ENCODE measurements around the gene NGDN.

NGDN gene

DNA sequence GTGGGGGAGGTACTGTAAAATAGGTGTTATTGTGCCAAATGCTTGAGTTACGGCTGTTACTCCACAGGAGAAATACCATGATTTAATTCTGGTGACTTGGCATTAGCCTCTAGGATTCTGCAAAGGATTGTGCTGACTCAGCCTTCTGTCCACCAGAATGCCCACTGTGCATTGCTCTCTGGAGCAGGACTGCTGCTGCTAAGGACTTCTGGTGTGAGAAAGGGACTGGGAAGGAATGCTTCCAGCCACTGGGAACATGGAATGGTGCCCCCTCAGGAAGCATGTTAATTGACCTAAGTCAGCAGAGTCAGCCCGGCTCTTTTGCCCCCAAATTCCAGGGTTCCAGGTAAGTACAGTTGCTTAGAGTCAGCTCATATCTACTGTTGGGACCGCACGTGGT lies 49.2 kb downstream of the NGDN start:
- Histone ChIP-seq H3K4me3 (ENCODE audit: low read length) (no peak overlapping the region), H3K4me1 (ENCODE audit: control insufficient read depth, low read depth, low read length) (peaks cover 20% of the 10 kb centered on the region), H3K9me3 (ENCODE audit: control insufficient read depth, low read depth, low read length) (no peaks in the 10 kb centered on the region), H3K9ac (ENCODE audit: low read length) (no peak overlapping the region), H3K36me3 (ENCODE audit: control insufficient read depth, low read depth, low read length) (no peaks in the 10 kb centered on the region), H3K27ac (ENCODE audit: low read length) (no peak overlapping the region), H3K27me3 (ENCODE audit: control insufficient read depth, insufficient read depth, low read length) (peaks cover 5% of the 10 kb centered on the region)

DNA sequence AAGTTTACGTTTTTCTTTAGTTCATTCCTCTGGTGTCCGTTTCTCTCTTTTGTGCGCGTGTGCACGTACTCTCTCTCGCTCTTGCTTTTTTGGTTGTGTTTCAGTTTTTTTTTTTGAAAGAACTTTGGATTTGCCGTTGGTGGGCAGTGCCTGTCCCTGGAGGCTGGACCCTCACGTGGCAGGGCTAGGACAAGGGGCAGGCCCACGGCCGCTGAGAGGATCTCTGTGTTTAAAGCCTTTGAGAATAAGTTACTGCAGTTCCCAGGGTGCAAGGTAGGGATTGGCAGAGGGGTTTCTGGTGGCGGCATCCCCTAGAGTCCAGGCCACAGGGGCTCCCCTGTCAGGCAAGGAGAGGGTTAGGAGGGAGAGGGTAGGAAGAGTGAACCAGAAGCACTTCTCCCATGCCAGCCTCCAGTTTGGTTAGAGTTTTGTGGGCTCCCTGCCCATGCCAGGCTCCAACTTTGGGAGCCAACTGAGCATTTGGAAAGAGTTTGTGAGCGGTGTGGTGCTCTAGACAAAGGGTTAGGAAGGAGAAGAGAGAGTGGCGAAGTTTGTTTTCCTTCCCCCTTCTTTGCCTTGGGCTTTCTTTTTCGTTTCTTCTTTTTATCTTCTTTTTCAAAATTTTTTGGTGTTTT lies 51.5 kb downstream of the NGDN start:
- Histone ChIP-seq H3K4me3 (ENCODE audit: low read length) (no peak overlapping the region), H3K4me1 (ENCODE audit: control insufficient read depth, low read depth, low read length) (peaks cover 20% of the 10 kb centered on the region), H3K9me3 (ENCODE audit: control insufficient read depth, low read depth, low read length) (no peaks in the 10 kb centered on the region)

DNA sequence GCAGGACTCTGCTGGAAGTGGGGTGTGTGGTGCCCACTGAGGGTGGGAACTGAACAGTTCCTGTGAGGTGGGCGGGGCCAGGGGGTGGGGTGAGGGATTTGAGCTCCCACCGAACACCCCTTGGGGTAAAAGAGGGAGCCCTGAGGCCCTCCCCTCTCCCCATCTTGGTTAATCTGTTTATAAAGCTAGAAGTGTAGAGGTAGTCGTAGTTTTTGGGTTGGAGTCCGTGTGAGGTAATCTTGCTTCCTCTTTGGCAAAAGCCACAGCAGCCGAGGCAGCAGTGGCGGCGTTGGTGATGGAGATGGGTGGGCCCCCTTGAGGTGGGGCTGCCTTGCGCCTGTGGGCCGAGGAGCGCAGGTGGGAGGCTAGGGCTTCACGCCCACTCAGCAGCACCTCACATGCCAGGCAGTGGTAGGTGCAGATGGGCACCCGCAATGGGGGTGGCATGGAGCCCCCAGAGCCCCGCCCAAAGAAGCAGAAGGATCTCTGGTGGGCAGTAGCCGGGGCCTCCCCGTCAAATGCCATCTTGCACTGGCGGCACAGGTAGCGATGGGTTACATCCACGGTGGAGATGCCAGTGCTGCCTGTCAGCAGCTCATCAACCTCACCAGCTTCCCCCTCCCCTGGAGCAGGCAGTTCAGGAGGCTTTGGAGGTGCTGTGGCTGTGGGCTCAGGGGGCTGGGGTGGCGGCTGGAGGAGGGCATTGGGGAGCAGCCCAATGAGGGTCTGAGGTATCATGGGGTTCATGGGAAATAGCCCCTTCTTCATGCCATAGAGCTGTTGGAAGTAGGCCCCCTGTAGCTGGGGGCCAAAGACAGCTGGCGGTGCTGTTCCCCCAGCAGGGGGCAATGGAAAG lies 52.5 kb downstream of the NGDN start:
- Histone ChIP-seq H3K4me1 (ENCODE audit: control insufficient read depth, low read depth, low read length) (peaks cover 20% of the 10 kb centered on the region), H3K9ac (ENCODE audit: low read length) (no peak overlapping the region), H3K27ac (ENCODE audit: low read length) (no peak overlapping the region), H3K4me3 (ENCODE audit: low read length) (no peak overlapping the region), H3K36me3 (ENCODE audit: control insufficient read depth, low read depth, low read length) (peaks cover 12% of the 10 kb centered on the region), H3K27me3 (ENCODE audit: control insufficient read depth, insufficient read depth, low read length) (no peaks in the 10 kb centered on the region), H3K9me3 (ENCODE audit: control insufficient read depth, low read depth, low read length) (no peaks in the 10 kb centered on the region)

More for the DNA sequence above, 51.5 kb downstream of the NGDN start:
- Histone ChIP-seq H3K27me3 (ENCODE audit: control insufficient read depth, insufficient read depth, low read length) (peaks cover 5% of the 10 kb centered on the region), H3K27ac (ENCODE audit: low read length) (no peak overlapping the region), H3K9ac (ENCODE audit: low read length) (no peak overlapping the region), H3K36me3 (ENCODE audit: control insufficient read depth, low read depth, low read length) (peaks cover 2% of the 10 kb centered on the region)

DNA sequence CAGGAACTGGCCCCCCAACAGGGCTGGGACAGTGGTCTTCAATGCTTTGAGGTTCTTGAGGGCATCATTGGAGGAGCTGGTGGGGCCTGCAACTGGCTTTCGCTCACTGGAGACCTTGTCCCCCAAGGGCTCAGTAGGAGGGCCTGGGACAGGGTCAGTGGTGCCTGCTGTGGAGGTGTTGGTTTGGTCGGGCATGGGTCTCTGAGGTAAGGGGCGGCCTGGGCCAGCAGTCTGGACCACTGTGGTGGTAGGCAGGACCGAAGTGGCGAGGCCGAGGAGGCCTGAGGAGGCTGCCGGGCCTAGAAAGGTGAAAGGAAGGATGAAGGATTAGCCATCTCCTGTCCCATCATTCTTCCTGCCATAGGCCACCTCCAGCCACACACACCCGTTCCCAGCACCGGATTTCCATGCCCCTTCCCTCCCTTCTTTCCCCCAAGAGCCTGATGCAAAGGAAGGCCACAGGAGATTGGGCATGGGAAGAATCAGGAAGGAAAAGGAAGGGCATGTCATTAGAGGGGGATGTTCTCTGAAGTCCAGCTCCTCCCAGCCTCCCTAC lies 53.2 kb downstream of the NGDN start:
- no peak overlapping the region for H3K9ac ChIP-seq (ENCODE audit: low read length)
- H3K4me1 ChIP-seq (ENCODE audit: control insufficient read depth, low read depth, low read length) = peaks cover 19% of the 10 kb centered on the region
- H3K36me3 ChIP-seq (ENCODE audit: control insufficient read depth, low read depth, low read length) = peaks cover 17% of the 10 kb centered on the region
- no peak overlapping the region for H3K27ac ChIP-seq (ENCODE audit: low read length)
- no peaks in the 10 kb centered on the region for H3K9me3 ChIP-seq (ENCODE audit: control insufficient read depth, low read depth, low read length)
- H3K4me3 ChIP-seq (ENCODE audit: low read length) = no peak overlapping the region
- H3K27me3 ChIP-seq (ENCODE audit: control insufficient read depth, insufficient read depth, low read length) = no peaks in the 10 kb centered on the region

DNA sequence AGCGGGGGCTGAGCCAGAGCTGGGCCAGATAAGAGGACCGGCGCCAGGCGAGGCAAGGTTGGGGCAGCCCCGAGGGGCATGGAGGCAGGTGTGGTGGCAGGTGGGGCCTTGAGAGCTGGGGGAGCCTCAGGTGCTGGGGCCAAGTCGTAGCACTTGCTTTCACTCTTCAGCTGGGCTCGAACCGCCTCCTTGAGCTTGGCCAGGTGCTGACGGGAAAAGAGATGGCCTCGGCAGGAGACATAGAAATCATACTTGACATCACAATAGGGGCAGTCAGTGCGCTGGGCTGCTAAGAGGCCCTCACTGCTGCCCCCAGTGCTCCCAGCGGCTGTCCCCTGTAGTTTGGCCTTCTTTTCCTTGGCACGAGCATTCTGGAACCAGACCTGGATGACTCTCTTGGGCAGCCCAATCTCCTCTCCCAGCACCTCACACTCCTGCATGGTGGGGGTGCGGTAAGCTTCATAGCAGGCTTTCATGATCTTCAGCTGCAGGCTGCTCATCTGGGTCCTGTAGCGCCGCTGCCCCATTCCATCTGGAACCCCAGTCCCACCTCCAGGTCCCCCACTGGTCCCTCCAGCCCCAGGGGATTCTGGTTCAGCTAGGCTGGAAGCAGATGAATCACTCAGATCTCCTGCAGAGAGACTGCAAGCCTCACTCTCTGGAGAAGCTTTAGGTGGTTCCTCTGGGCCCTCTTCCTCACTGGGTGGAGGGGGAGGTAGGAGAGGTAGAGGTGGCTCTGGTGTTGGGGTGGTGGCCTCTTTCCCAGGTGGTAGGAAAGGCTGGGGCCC lies 53.9 kb downstream of the NGDN start:
- Histone ChIP-seq H3K27ac (ENCODE audit: low read length) (no peak overlapping the region), H3K9ac (ENCODE audit: low read length) (no peak overlapping the region), H3K4me3 (ENCODE audit: low read length) (no peak overlapping the region), H3K4me1 (ENCODE audit: control insufficient read depth, low read depth, low read length) (peaks cover 14% of the 10 kb centered on the region), H3K27me3 (ENCODE audit: control insufficient read depth, insufficient read depth, low read length) (no peaks in the 10 kb centered on the region), H3K9me3 (ENCODE audit: control insufficient read depth, low read depth, low read length) (no peaks in the 10 kb centered on the region), H3K36me3 (ENCODE audit: control insufficient read depth, low read depth, low read length) (peaks cover 17% of the 10 kb centered on the region)

DNA sequence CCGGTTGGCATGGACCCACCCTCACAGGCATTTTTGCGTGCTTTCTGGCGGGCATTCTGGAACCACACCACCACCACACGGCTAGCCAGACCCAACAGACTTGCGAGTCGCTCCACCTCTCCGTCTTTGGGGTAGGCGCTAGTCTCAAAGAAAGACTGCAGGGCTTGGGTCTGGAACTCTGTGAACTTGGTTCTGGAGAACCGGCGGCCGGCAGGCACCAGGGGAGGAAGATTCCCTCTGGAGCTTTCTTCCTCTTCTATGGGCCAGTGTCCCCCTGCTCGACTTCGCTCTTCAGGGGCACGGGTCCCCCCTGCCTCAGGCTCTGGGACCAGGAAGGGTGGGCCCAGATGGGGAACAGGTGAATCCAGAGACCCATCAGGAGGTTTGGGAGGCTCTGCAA lies 55.5 kb downstream of the NGDN start:
- H3K27ac ChIP-seq (ENCODE audit: low read length) = no peak overlapping the region
- H3K27me3 ChIP-seq (ENCODE audit: control insufficient read depth, insufficient read depth, low read length) = no peaks in the 10 kb centered on the region
- H3K36me3 ChIP-seq (ENCODE audit: control insufficient read depth, low read depth, low read length) = peaks cover 20% of the 10 kb centered on the region
- no peak overlapping the region for H3K9ac ChIP-seq (ENCODE audit: low read length)
- no peaks in the 10 kb centered on the region for H3K9me3 ChIP-seq (ENCODE audit: control insufficient read depth, low read depth, low read length)
- H3K4me3 ChIP-seq (ENCODE audit: low read length) = no peak overlapping the region
- peaks cover 8% of the 10 kb centered on the region for H3K4me1 ChIP-seq (ENCODE audit: control insufficient read depth, low read depth, low read length)

DNA sequence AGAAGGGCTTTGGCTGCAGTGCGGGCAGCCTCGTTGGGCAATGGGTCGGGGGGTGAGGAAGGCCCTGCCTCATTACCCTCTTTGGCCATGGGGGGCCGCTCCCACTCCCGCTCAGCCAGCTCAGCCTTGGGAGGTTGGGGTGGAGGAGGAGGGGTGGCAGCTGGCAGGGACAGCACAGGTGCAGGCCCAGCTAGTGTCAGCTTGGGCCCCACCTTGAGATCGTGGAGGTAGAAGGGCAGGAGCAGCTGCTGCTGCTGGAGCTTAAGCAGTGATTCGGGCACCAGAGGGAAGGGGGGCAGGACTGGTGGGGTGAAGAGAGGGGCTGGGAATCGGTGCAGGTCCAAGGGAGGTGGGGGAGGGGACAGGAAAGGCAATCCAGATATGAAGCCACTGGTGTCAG lies 56.1 kb downstream of the NGDN start:
- Histone ChIP-seq H3K9me3 (ENCODE audit: control insufficient read depth, low read depth, low read length) (no peaks in the 10 kb centered on the region), H3K4me1 (ENCODE audit: control insufficient read depth, low read depth, low read length) (peaks cover 6% of the 10 kb centered on the region), H3K27ac (ENCODE audit: low read length) (no peak overlapping the region), H3K36me3 (ENCODE audit: control insufficient read depth, low read depth, low read length) (peaks cover 20% of the 10 kb centered on the region), H3K9ac (ENCODE audit: low read length) (no peak overlapping the region), H3K4me3 (ENCODE audit: low read length) (no peak overlapping the region), H3K27me3 (ENCODE audit: control insufficient read depth, insufficient read depth, low read length) (no peaks in the 10 kb centered on the region)

Measured in iPS-18a (cell line).